Esophagus muscularis mucosa (tissue), 4 donors: Measurements from ENCODE around the gene ARID1B.

Experiments used
- CTCF ChIP-seq, 3 experiments: fragments of 200-600 bp in 2 of 3; fragments of 450-650 bp in 1 of 3; sonication (generic) in 2 of 3; IDR thresholded peaks; one replicate each; pipeline ENCODE4 v1.5.1; 2017 to 2019; ENCODE audit warnings: antibody characterized with exemption in 3 of 3, mild to moderate bottlenecking in 2 of 3, moderate library complexity in 1 of 3
- EP300 ChIP-seq: sonication (generic); formaldehyde crosslinking; IDR thresholded peaks from one replicate; pipeline ENCODE4 v1.6.1; 2017; ENCODE audit warnings: antibody characterized with exemption
- POLR2A ChIP-seq: fragments of 450-650 bp; IDR thresholded peaks from one replicate; pipeline ENCODE4 v1.6.1; 2017; ENCODE audit warnings: antibody characterized with exemption, moderate library complexity, mild to moderate bottlenecking, low read depth

GRCh38 chr6:156806155-156806554 lies 29.0 kb downstream of the ARID1B start:
- TF ChIP-seq CTCF (IDR thresholded peaks at IDR 0.05) (no peak), POLR2A (no peak), EP300 (no peak)
